Vagina (tissue), 2 donors: Measurements from ENCODE around the gene CXCR6.

Experiments used
- CTCF ChIP-seq, 3 experiments: fragments of 450-650 bp in 2 of 3; fragments of 200-600 bp in 1 of 3; sonication (generic) in 1 of 3; IDR thresholded peaks; one replicate each; pipeline ENCODE4 v1.5.1; 2017 to 2019; ENCODE audit warnings: antibody characterized with exemption in 3 of 3, mild to moderate bottlenecking in 2 of 3, moderate library complexity in 2 of 3
- POLR2A ChIP-seq, 2 donors: fragments of 450-650 bp; IDR thresholded peaks; one replicate each; pipeline ENCODE4 v1.6.1; 2017; ENCODE audit warnings: antibody characterized with exemption in 2 of 2, mild to moderate bottlenecking in 2 of 2, moderate library complexity in 2 of 2

- TF ChIP-seq POLR2A (IDR thresholded peaks at IDR 0.05) (no peak), CTCF (IDR thresholded peaks at IDR 0.05) (no peak)
These were observed 21.3 kb upstream of the CXCR6 start for GRCh38 chr3:45922039-45922326.
